SK-N-SH (cell line): Measurements from ENCODE around the gene PCSK6. TPM values are rescaled to one million over a fixed set of nuclear protein-coding genes. Genes with fewer than 3 reads are reported as not detected.

Source experiments
- CTCF ChIA-PET: fragments of 300-600, 350-600 bp; formaldehyde crosslinking; extraction: SDS; loops from one replicate; lab custom pipeline; 2021; lab: Yijun Ruan, JAX
- POLR2A ChIA-PET: fragments of 350-600 bp; sonication (Branson Sonifier 250); formaldehyde crosslinking; extraction: SDS; loops from one replicate; lab custom pipeline; 2020; ENCODE audit warnings: antibody characterized with exemption, inconsistent platforms; lab: Yijun Ruan, JAX
- DNase-seq: peaks from one replicate; pipeline ENCODE4 v3.0.0; 2012
- H2AFZ ChIP-seq: fragments of 200-600 bp; sonication (generic); 2 replicates; pipeline ENCODE4 v1.8.1; 2016; ENCODE audit warnings: antibody characterized with exemption, mild to moderate bottlenecking, low read depth
- H3F3A ChIP-seq: fragments of 200-600 bp; sonication (generic); replicated peaks from 2 replicates; pipeline ENCODE3; 2016; ENCODE audit warnings: antibody characterized with exemption, mild to moderate bottlenecking; ENCODE audit not compliant: insufficient read depth
- H3K27ac ChIP-seq, 2 experiments: fragments of 200-500 bp in 1 of 2; fragments of 200-600 bp in 1 of 2; sonication (Bioruptor generic) in 1 of 2; sonication (generic), shearing (Covaris generic) in 1 of 2; 2 replicates each; pipeline versions ENCODE4 v1.5.1 to v1.6.1; 2014 to 2016; ENCODE audit warnings: low read depth in 2 of 2, inconsistent platforms in 1 of 2, low read length in 1 of 2, mild to moderate bottlenecking in 1 of 2, mixed read lengths in 1 of 2
- H3K27me3 ChIP-seq: fragments of 200-600 bp; sonication (generic), shearing (Covaris generic); 2 replicates; pipeline ENCODE4 v1.6.1; 2016; ENCODE audit warnings: mixed run types; ENCODE audit not compliant: insufficient read depth
- H3K36me3 ChIP-seq, 2 experiments: fragments of 200-500 bp in 1 of 2; fragments of 200-600 bp in 1 of 2; sonication (Bioruptor generic) in 1 of 2; sonication (generic) in 1 of 2; replicated peaks in 1 of 2; 2 replicates each; pipeline versions ENCODE3 to v1.5.1; 2014 to 2016; ENCODE audit warnings: low read length in 1 of 2, mild to moderate bottlenecking in 1 of 2; ENCODE audit not compliant: insufficient read depth in 2 of 2, control insufficient read depth in 1 of 2
- H3K4me1 ChIP-seq, 2 experiments: fragments of 200-500 bp in 1 of 2; fragments of 200-600 bp in 1 of 2; sonication (Bioruptor generic) in 1 of 2; sonication (generic), shearing (Covaris generic) in 1 of 2; 2 replicates each; pipeline versions ENCODE4 v1.5.1 to v1.6.1; 2014 to 2016; ENCODE audit warnings: low read depth in 1 of 2, low read length in 1 of 2, mixed run types in 1 of 2; ENCODE audit not compliant: insufficient read depth in 2 of 2, control insufficient read depth in 1 of 2
- H3K4me2 ChIP-seq: fragments of 200-600 bp; sonication (generic), shearing (Covaris generic); 2 replicates; pipeline ENCODE4 v1.6.1; 2017; ENCODE audit warnings: mixed run types
- H3K4me3 ChIP-seq, 2 experiments: fragments of 200-500 bp in 1 of 2; fragments of 200-600 bp in 1 of 2; sonication (Bioruptor generic) in 1 of 2; sonication (generic), shearing (Covaris generic) in 1 of 2; 2 replicates each; pipeline versions ENCODE4 v1.5.1 to v1.8.1; 2014 to 2016; ENCODE audit warnings: low read depth in 2 of 2, inconsistent platforms in 1 of 2, low read length in 1 of 2, mild to moderate bottlenecking in 1 of 2, mixed read lengths in 1 of 2, moderate library complexity in 1 of 2
- H3K79me2 ChIP-seq: fragments of 200-600 bp; sonication (generic); 2 replicates; pipeline ENCODE4 v1.8.1; 2017; ENCODE audit warnings: mild to moderate bottlenecking; ENCODE audit not compliant: insufficient read depth
- H3K9ac ChIP-seq: fragments of 200-600 bp; sonication (generic); 2 replicates; pipeline ENCODE4 v1.6.1; 2017; ENCODE audit warnings: mixed run types
- H3K9me2 ChIP-seq: fragments of 200-600 bp; sonication (generic); 2 replicates; pipeline ENCODE4 v1.6.1; 2017; ENCODE audit warnings: mixed run types
- H3K9me3 ChIP-seq: fragments of 200-600 bp; sonication (generic); 2 replicates; pipeline ENCODE4 v1.6.1; 2017; ENCODE audit warnings: mixed run types, mild to moderate bottlenecking, moderate library complexity
- H4K20me1 ChIP-seq: fragments of 200-600 bp; sonication (generic); 2 replicates; pipeline ENCODE4 v1.6.1; 2017; ENCODE audit warnings: mild to moderate bottlenecking, mixed run types; ENCODE audit not compliant: insufficient read depth
- ELF1 ChIP-seq: IDR thresholded peaks from 2 replicates; pipeline ENCODE4 v1.4.0; 2012
- EP300 ChIP-seq, 2 experiments: IDR thresholded peaks; 2 replicates each; pipeline versions ENCODE4 v1.4.0 to v1.6.1; 2012; ENCODE audit warnings: borderline replicate concordance in 1 of 2, low read depth in 1 of 2, low read length in 1 of 2
- EZH2phosphoT487 ChIP-seq: fragments of 200-600 bp; sonication (generic); IDR thresholded peaks from 2 replicates; pipeline ENCODE4 v1.6.1; 2017; ENCODE audit warnings: low read depth, mixed run types, mild to moderate bottlenecking, antibody characterized with exemption, moderate library complexity, borderline replicate concordance
- FOXJ3 ChIP-seq: sonication (generic); formaldehyde crosslinking; IDR thresholded peaks from 2 replicates; pipeline ENCODE4 v1.5.1; 2020; ENCODE audit warnings: mild to moderate bottlenecking, missing genetic modification reagents
- FOXM1 ChIP-seq: IDR thresholded peaks from 2 replicates; pipeline ENCODE4 v1.4.0; 2012; ENCODE audit warnings: low read depth, mild to moderate bottlenecking
- GABPA ChIP-seq: IDR thresholded peaks from 2 replicates; pipeline ENCODE4 v1.4.0; 2012; ENCODE audit warnings: low read depth, mild to moderate bottlenecking
- GATA2 ChIP-seq: sonication (generic); formaldehyde crosslinking; IDR thresholded peaks from 2 replicates; pipeline ENCODE4 v1.5.0; 2020; ENCODE audit warnings: mild to moderate bottlenecking, missing genetic modification reagents
- MEF2A ChIP-seq: IDR thresholded peaks from 2 replicates; pipeline ENCODE4 v1.4.0; 2012; ENCODE audit warnings: low read depth, borderline replicate concordance
- MXI1 ChIP-seq: IDR thresholded peaks from 2 replicates; pipeline ENCODE4 v1.6.1; 2012; ENCODE audit warnings: mild to moderate bottlenecking, low read depth, low read length, improper control_type of control experiment
- NFIC ChIP-seq: IDR thresholded peaks from 2 replicates; pipeline ENCODE4 v1.4.0; 2012; ENCODE audit warnings: borderline replicate concordance
- NRF1 ChIP-seq: IDR thresholded peaks from 2 replicates; pipeline ENCODE4 v1.6.1; 2012; ENCODE audit warnings: low read depth, mild to moderate bottlenecking, low read length
- SIN3A ChIP-seq: IDR thresholded peaks from 2 replicates; pipeline ENCODE4 v1.6.1; 2012; ENCODE audit warnings: low read depth, mild to moderate bottlenecking, low read length, moderate library complexity, borderline replicate concordance
- SMC3 ChIP-seq: IDR thresholded peaks from 2 replicates; pipeline ENCODE4 v1.6.1; 2012; ENCODE audit warnings: low read depth, low read length, improper control_type of control experiment
- TAF1 ChIP-seq: IDR thresholded peaks from 2 replicates; pipeline ENCODE4 v1.6.1; 2012; ENCODE audit warnings: low read depth, mild to moderate bottlenecking, low read length, moderate library complexity, borderline replicate concordance
- WGBS: methylation state at CpG from one replicate; pipeline ENCODE4 v1.1.6; 2017; ENCODE audit warnings: low lambda C conversion rate; 5-methylcytosine and 5-hydroxymethylcytosine counted together
- polyA plus RNA-seq, 3 experiments: library from polyadenylated mRNA; depleted of rRNA; stranded (reverse); fragments of >200 nt; gene quantifications; 2 replicates each; pipeline ENCODE4 v1.2.3, GENCODE V29; 2012
- TF ChIP-seq, protein P1 (sequence below): fragments of 200-600 bp; sonication (generic); IDR thresholded peaks from 2 replicates; pipeline ENCODE4 v1.6.1; 2017; ENCODE audit warnings: antibody characterized with exemption, mild to moderate bottlenecking, moderate library complexity
- TF ChIP-seq, protein P2 (sequence below): fragments of 150-350 bp; IDR thresholded peaks from 2 replicates; pipeline ENCODE4 v1.6.1; 2017; ENCODE audit warnings: antibody characterized with exemption, low read length, low read depth, borderline replicate concordance
- TF ChIP-seq, protein P3 (sequence below): IDR thresholded peaks from 2 replicates; pipeline ENCODE4 v1.4.0; 2012; ENCODE audit warnings: low read depth
- TF ChIP-seq, protein P4 (sequence below): IDR thresholded peaks from 2 replicates; pipeline ENCODE4 v1.4.0; 2012; ENCODE audit warnings: low read depth, borderline replicate concordance
- TF ChIP-seq, protein P5 (sequence below): fragments of 150-350 bp; IDR thresholded peaks from 2 replicates; pipeline ENCODE4 v1.6.1; 2016; ENCODE audit warnings: mild to moderate bottlenecking, low read depth, low read length
- TF ChIP-seq, protein P6 (sequence below): IDR thresholded peaks from 2 replicates; pipeline ENCODE4 v1.4.0; 2012; ENCODE audit warnings: low read depth, borderline replicate concordance

PCSK6 gene
- polyA plus RNA-seq, 1 of the 3 experiments (the other 2 are of a cell fraction): 0.03 TPM

DNA sequence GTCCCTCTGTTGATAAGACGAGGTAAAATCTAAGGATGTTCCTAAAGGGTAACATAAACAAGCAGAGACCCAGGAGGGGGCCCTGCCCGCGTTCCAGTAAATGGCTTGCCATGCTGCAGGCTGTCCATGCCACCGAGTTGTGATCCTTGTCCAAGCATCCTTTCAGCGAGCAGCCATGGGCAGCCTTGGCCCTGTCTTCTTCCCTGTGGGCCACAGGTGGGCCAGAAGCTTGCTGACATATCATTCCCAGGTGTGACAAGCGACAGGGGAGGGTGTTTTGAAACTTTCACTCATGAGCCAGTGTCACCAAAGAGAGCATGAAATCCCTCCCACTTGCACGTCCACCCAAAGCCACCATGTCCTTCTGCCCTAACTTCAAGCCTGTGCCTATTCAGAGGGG, 53.7 kb downstream of the PCSK6 start:
- no peaks in the 10 kb centered on the region for H3K9me3 ChIP-seq
- no peaks in the 10 kb centered on the region for H3K36me3 ChIP-seq
- no peaks in the 10 kb centered on the region for H3K79me2 ChIP-seq
- H2AFZ ChIP-seq: no peak overlapping the region
- TF ChIP-seq EP300 (IDR thresholded peaks at IDR 0.05; ENCODE audit: borderline replicate concordance in 1 of 2, low read depth in 1 of 2, low read length in 1 of 2): no peak
- no peak for TF ChIP-seq GATA2
- TF ChIP-seq GABPA: no peak
- TF ChIP-seq, protein P1, sequence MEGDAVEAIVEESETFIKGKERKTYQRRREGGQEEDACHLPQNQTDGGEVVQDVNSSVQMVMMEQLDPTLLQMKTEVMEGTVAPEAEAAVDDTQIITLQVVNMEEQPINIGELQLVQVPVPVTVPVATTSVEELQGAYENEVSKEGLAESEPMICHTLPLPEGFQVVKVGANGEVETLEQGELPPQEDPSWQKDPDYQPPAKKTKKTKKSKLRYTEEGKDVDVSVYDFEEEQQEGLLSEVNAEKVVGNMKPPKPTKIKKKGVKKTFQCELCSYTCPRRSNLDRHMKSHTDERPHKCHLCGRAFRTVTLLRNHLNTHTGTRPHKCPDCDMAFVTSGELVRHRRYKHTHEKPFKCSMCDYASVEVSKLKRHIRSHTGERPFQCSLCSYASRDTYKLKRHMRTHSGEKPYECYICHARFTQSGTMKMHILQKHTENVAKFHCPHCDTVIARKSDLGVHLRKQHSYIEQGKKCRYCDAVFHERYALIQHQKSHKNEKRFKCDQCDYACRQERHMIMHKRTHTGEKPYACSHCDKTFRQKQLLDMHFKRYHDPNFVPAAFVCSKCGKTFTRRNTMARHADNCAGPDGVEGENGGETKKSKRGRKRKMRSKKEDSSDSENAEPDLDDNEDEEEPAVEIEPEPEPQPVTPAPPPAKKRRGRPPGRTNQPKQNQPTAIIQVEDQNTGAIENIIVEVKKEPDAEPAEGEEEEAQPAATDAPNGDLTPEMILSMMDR: no peak
- TF ChIP-seq, protein P2, sequence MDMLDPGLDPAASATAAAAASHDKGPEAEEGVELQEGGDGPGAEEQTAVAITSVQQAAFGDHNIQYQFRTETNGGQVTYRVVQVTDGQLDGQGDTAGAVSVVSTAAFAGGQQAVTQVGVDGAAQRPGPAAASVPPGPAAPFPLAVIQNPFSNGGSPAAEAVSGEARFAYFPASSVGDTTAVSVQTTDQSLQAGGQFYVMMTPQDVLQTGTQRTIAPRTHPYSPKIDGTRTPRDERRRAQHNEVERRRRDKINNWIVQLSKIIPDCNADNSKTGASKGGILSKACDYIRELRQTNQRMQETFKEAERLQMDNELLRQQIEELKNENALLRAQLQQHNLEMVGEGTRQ: no peak
- TF ChIP-seq, protein P3, sequence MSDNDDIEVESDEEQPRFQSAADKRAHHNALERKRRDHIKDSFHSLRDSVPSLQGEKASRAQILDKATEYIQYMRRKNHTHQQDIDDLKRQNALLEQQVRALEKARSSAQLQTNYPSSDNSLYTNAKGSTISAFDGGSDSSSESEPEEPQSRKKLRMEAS: no peak
- TF ChIP-seq, protein P4, sequence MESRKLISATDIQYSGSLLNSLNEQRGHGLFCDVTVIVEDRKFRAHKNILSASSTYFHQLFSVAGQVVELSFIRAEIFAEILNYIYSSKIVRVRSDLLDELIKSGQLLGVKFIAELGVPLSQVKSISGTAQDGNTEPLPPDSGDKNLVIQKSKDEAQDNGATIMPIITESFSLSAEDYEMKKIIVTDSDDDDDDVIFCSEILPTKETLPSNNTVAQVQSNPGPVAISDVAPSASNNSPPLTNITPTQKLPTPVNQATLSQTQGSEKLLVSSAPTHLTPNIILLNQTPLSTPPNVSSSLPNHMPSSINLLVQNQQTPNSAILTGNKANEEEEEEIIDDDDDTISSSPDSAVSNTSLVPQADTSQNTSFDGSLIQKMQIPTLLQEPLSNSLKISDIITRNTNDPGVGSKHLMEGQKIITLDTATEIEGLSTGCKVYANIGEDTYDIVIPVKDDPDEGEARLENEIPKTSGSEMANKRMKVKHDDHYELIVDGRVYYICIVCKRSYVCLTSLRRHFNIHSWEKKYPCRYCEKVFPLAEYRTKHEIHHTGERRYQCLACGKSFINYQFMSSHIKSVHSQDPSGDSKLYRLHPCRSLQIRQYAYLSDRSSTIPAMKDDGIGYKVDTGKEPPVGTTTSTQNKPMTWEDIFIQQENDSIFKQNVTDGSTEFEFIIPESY: no peak
- TF ChIP-seq NFIC: no peak
- no peak for TF ChIP-seq SIN3A
- TF ChIP-seq EZH2phosphoT487: no peak
- no peak for TF ChIP-seq SMC3
- no peak for TF ChIP-seq MEF2A
- TF ChIP-seq FOXM1: no peak
- TF ChIP-seq MXI1: no peak
- TF ChIP-seq, protein P5, sequence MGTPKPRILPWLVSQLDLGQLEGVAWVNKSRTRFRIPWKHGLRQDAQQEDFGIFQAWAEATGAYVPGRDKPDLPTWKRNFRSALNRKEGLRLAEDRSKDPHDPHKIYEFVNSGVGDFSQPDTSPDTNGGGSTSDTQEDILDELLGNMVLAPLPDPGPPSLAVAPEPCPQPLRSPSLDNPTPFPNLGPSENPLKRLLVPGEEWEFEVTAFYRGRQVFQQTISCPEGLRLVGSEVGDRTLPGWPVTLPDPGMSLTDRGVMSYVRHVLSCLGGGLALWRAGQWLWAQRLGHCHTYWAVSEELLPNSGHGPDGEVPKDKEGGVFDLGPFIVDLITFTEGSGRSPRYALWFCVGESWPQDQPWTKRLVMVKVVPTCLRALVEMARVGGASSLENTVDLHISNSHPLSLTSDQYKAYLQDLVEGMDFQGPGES: no peak
- TF ChIP-seq NRF1: no peak
- TF ChIP-seq FOXJ3 (CRISPR knock-in tag): no peak
- TF ChIP-seq ELF1: no peak
- TF ChIP-seq, protein P6, sequence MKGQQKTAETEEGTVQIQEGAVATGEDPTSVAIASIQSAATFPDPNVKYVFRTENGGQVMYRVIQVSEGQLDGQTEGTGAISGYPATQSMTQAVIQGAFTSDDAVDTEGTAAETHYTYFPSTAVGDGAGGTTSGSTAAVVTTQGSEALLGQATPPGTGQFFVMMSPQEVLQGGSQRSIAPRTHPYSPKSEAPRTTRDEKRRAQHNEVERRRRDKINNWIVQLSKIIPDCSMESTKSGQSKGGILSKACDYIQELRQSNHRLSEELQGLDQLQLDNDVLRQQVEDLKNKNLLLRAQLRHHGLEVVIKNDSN: no peak
- TF ChIP-seq TAF1: no peak
- H4K20me1 ChIP-seq: no peaks in the 10 kb centered on the region
- no peaks in the 10 kb centered on the region for H3K9me2 ChIP-seq
- no peak for DNase-seq
- CTCF ChIA-PET: interaction anchor here (0.6 to 0.8 kb wide), 2 partner anchors 8 to 206 kb away, joined by 3 read pairs; no protein-coding TSS in a partner anchor
- H3K9ac ChIP-seq: no peak overlapping the region
- H3F3A ChIP-seq: no peaks in the 10 kb centered on the region
- peaks cover 5% of the 10 kb centered on the region; the same call in 1 of the 2 replicates for H3K27me3 ChIP-seq
- no peak overlapping the region for H3K27ac ChIP-seq
- H3K4me3 ChIP-seq: no peak overlapping the region
- WGBS: 50% methylated on average over 7 of the region's 7 CpGs
- peaks cover 0 to 3% of the 10 kb centered on the region in 2 experiments; a peak in 1 of 4 replicates for H3K4me1 ChIP-seq
- H3K4me2 ChIP-seq: no peak overlapping the region
- POLR2A ChIA-PET: no interaction called here
